Erythroblast (primary cell): Measurements from ENCODE around the gene TTC27.
A peak's percentile ranks its signal among the peaks of the same experiment; 100 is the strongest.

Source experiments
- DNase-seq, 2 experiments: peaks; one replicate each; lab custom pipeline; 2025; lab: John Stamatoyannopoulos, UW
- GATA1 ChIP-seq: IDR thresholded peaks from 2 replicates; pipeline ENCODE4 v1.6.1; 2011; ENCODE audit warnings: low read depth, mild to moderate bottlenecking, control low read depth, low read length, moderate library complexity
- POLR2A ChIP-seq: IDR thresholded peaks from 2 replicates; pipeline ENCODE4 v1.6.1; 2011; ENCODE audit warnings: mild to moderate bottlenecking, low read length

Gene TTC27

DNA sequence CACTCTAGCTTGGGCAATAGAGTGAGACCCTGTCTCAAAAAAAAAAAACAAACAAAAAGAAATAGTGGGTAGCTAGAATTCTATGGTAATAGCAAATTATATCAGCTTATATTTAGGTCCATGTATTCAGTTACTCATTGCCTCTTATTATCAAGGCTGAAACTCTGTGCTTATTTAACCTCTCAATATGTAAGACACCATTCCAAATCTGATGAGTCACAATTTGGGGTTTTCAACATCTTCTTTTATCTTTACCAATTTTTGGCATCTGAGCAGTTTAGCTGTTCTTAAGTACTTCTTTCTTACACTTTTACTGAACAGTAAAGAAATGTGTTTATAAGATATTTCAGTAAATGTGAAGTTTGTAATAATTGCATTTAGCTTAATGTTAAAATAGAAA lies 69.3 kb downstream of the TTC27 start:
- TF ChIP-seq GATA1 = no peak
- TF ChIP-seq POLR2A = no peak
- DNase-seq = peak; percentile 27 to 60

DNA sequence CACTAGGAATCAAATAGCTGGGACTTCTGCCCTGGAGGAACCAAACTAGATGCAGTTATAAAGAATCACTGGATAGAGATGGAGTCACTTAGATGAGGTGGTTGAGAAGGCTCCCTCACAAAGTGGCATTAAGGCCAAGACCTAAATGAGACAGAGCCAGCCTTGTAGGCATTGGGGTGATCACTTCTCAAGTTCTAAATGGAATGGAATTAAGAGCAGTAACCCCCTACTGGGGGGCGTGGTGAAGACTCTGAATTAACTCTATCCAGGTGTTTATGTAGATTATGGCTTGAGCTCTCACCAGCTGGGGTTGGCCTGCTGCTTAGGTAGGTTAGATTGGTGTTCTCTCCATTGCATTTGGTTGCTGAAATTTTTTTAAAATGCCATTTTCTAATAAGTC lies 71.3 kb downstream of the TTC27 start:
- TF ChIP-seq POLR2A (no peak), GATA1 (no peak)
- peak in 1 of 2 experiments; percentile 9 for DNase-seq

DNA sequence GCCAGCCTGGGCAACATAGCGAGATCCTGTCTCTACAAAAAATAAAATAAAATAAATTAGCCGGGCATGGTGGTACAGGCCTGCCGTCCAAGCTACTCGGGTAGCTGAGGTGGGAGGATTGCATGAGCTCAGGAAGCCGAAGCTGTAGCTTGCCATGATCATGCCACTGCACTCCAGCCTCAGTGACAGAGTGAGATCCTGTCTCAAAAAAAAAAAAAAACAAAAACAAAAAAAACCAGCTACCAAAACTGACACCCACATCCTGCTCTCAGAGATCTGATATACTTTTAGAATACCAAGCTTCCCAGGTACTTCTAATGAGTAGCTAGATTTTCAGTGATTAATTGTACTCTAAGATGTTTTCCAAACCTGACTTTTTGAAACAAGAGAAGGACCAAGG lies 74.0 kb downstream of the TTC27 start:
- no peak for TF ChIP-seq POLR2A
- TF ChIP-seq GATA1 = no peak
- DNase-seq = no peak

DNA sequence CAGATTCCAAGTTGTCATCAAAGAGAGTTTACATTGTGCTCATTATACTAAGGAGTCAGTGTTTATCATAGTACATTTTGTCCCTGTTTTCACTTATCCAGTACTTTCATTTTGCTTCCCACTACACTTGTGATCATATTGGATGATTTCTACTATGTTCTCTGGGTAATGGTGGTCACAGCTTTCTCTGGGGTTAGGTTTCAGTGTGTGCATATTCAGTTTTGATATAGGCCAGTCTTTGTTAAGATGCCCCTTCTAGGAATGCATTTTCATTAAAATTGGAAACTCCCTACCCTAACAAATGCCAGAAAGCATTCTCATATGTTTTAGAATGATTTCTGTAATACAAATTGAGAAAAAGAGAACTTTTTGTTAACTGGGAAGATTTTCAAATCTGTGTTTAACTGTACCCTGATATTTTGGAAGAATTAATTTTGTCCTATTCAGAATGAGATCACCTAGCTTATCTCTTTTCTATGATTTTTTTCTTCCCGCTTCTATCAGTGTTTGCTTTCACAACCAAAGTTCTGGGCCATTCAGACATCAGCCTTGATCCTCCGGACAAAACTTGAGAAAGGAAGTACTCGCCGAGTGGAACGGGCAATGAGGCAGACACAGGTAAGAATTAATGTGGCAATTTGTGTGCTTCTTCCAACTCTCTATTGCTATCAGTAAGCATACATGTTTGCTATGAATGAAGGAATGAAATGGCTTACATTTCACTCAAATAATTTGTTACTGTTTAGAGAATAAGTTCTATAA lies 74.6 kb downstream of the TTC27 start:
- TF ChIP-seq POLR2A (no peak), GATA1 (no peak)
- DNase-seq = no peak

DNA sequence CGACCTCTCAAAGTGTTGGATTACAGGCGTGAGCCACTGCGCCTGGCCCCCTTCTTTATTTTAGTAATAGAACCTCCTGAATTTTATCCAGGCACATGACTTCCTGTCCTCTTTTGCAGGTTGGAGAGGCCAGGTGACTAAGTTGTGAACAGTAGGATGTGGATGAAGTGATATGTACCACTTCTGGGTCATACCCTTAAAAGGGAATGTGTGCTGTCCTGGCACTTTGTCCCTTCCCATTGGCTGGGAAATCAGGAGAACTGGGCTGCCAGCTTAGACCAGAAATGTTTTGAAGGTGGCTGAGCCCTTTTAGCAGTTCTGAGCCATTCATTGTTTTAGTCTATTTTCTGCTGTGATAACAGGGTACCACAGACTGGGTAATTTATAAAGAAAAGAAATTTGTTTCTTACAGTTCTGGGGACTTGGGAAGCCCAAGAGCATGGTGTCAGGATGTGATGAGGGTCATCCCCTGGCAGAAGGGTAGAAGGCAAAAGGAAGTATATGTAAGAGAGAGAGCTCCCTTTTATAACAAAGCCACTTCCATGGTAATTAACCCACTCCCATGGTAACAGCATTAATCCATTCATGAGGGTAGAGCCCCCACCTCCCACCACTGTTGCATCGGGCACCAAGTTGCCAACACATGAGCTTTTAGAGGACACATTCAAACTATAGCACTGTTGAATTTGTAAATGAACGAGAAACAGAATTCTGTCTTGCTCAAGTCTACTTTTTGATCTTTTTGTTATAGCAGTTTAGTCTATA lies 79.1 kb downstream of the TTC27 start:
- TF ChIP-seq GATA1 (no peak), POLR2A (no peak)
- no peak for DNase-seq

GRCh38 chr2:32711219-32711618 lies 83.4 kb downstream of the TTC27 start:
- TF ChIP-seq POLR2A = no peak
- no peak for TF ChIP-seq GATA1
- no peak for DNase-seq

GRCh38 chr2:32711908-32712501 lies 84.2 kb downstream of the TTC27 start:
- DNase-seq = no peak
- no peak for TF ChIP-seq POLR2A
- TF ChIP-seq GATA1 = no peak

DNA sequence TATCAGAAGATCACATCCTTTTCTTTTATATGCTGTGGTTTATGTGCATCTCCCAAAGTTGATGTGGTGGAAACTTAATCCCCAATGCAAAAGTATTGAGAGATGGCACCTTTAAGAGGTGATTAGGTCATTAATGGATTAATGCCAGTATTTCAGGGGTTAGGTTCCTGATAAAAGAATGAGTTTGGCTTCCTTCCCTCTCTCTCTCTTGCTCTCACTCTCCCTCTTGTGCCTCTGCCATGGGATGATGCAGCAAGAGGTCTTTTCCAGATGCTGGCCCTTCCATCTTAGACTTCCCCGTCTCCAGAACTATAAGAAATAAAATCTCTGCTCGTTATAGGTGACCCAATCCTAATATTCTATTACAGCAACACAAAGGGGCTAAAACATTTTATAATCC lies 85.0 kb downstream of the TTC27 start:
- DNase-seq = no peak
- no peak for TF ChIP-seq POLR2A
- TF ChIP-seq GATA1 = no peak

- no peak for DNase-seq
- no peak for TF ChIP-seq GATA1
- TF ChIP-seq POLR2A = no peak
These were observed 86.7 kb downstream of the TTC27 start for GRCh38 chr2:32714521-32714920.

GRCh38 chr2:32715391-32715841 lies 87.6 kb downstream of the TTC27 start:
- no peak for DNase-seq
- TF ChIP-seq GATA1 = no peak
- no peak for TF ChIP-seq POLR2A

DNA sequence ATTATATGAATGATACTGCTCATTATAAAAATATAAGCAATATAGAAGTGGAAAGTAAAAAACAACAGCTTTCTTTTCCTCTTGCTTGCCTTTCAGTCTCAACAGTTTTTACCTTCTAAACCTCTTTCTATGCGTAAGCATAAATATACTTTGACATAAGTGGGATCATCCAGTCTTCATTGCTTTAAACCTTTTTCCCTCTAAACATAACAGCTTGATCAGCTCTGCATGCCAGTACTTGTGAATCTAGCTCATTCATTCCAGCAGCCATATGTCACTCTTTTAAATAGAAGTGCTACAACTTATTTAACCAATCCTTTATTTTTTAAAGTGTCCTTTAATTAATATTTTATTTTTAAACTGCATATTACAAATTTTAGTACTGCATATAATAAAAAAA lies 88.1 kb downstream of the TTC27 start:
- no peak for DNase-seq
- no peak for TF ChIP-seq POLR2A
- TF ChIP-seq GATA1 = no peak

DNA sequence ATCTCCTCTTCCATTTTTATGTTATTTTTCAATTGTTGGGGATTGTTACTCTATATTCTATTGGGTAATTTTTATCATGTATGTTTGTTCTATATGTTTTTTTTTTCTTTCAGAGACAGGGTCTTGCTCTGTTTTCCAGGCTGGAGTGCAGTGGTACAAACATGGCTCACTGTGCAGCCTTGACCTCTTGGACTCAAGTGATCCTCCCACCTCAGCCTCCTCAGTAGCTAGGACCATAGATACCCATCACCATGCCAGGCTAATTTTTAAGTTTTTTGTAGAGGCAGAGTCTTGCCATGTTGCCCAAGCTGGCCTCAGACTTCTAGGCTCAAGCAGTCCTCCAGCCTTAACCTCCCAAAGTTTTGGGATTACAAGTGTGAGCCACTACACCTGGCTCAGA lies 88.7 kb downstream of the TTC27 start:
- TF ChIP-seq GATA1 = no peak
- TF ChIP-seq POLR2A = no peak
- DNase-seq = no peak

DNA sequence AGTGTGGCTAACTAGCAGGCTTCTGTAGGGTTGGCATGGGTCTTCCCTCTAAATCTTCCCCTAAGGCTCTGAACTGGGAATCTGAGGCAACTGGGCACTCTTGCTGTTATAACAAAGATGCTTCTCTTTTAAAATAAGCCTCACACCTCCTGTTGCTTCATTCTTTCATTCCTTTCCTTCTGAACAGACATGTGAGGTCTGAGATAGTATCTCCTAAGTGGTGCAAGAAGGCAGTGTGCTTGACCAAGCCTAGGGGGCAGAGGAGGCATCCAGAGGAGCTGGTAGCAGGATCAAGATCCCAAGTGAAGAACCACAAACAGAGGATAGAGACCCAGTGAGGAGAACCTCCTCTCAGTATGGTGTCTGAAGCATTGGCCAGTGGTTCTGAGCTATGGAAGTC lies 90.9 kb downstream of the TTC27 start:
- DNase-seq = peak; percentile 25 to 34
- TF ChIP-seq GATA1 (no peak), POLR2A (no peak)

- DNase-seq = no peak
These were observed 91.6 kb downstream of the TTC27 start for GRCh38 chr2:32719430-32719829.

More at GRCh38 chr2:32719430-32719829, 91.6 kb downstream of the TTC27 start:
- TF ChIP-seq POLR2A (no peak), GATA1 (no peak)
